Renal pelvis (tissue), 12 donors: ENCODE data around the gene NPC2. TPM values are rescaled to one million over a fixed set of nuclear protein-coding genes. Genes with fewer than 3 reads are reported as not detected.
A peak's percentile ranks its signal among the peaks of the same experiment; 100 is the strongest.
"Not testable (repeated sequence)": the region's sequence is repeated elsewhere in the genome, so short reads cannot be mapped to it uniquely, and the experiment has no call there.

ENCODE experiments used
- DNase-seq: peaks from one replicate; pipeline ENCODE4 v3.0.0-alpha.2; 2013
- long read RNA-seq, 16 experiments: transcript quantifications; one replicate each; lab custom pipeline, GENCODE V29; 2026
- polyA plus RNA-seq, 3 donors: library from polyadenylated mRNA; unstranded; fragments of 120-200 nt; gene quantifications; one replicate each; pipeline ENCODE4 v1.2.1, GENCODE V29; 2013; ENCODE audit not compliant: insufficient read length in 3 of 3

Gene NPC2
- 100 to 1,000 TPM; 311 to 336 (median 311) TPM for polyA plus RNA-seq
- long read RNA-seq, donor 1, transcript NPC2-207 (5 exons, 1,035 nt) = major isoform, 178 of 342 reads
- long read RNA-seq, donor 1, partial matches to known transcripts = 70 of 342 reads
- long read RNA-seq, donor 1, other reads (novel, unspliced or antisense) = 89 of 342 reads
- long read RNA-seq, donor 2, transcript NPC2-207 (5 exons, 1,035 nt) = major isoform, 238 of 268 reads
- long read RNA-seq, donor 2, partial matches to known transcripts = 28 of 268 reads
- long read RNA-seq, donor 2, other reads (novel, unspliced or antisense) = 0 of 268 reads
- long read RNA-seq, donor 3, transcript NPC2-207 (5 exons, 1,035 nt) = major isoform, 175 of 211 reads
- long read RNA-seq, donor 3, partial matches to known transcripts = 35 of 211 reads
- long read RNA-seq, donor 3, other reads (novel, unspliced or antisense) = 0 of 211 reads
- long read RNA-seq, donor 4, transcript NPC2-207 (5 exons, 1,035 nt) = major isoform, 259 of 412 reads
- long read RNA-seq, donor 4, partial matches to known transcripts = 151 of 412 reads
- long read RNA-seq, donor 4, other reads (novel, unspliced or antisense) = 0 of 412 reads
- long read RNA-seq, donor 5, transcript NPC2-207 (5 exons, 1,035 nt) = major isoform, 109 of 115 reads
- long read RNA-seq, donor 5, partial matches to known transcripts = 5 of 115 reads
- long read RNA-seq, donor 5, other reads (novel, unspliced or antisense) = 0 of 115 reads
- long read RNA-seq, donor 6, transcript NPC2-207 (5 exons, 1,035 nt) = major isoform, 142 of 274 reads
- long read RNA-seq, donor 6, partial matches to known transcripts = 46 of 274 reads
- long read RNA-seq, donor 6, other reads (novel, unspliced or antisense) = 82 of 274 reads
- long read RNA-seq, donor 7, transcript NPC2-207 (5 exons, 1,035 nt) = major isoform, 205 of 354 reads
- long read RNA-seq, donor 7, partial matches to known transcripts = 64 of 354 reads
- long read RNA-seq, donor 7, other reads (novel, unspliced or antisense) = 77 of 354 reads
- long read RNA-seq, donor 8, transcript NPC2-207 (5 exons, 1,035 nt) = major isoform, 71 of 73 reads
- long read RNA-seq, donor 8, partial matches to known transcripts = 0 of 73 reads
- long read RNA-seq, donor 8, other reads (novel, unspliced or antisense) = 0 of 73 reads
- long read RNA-seq, donor 9, transcript NPC2-207 (5 exons, 1,035 nt) = major isoform, 235 of 282 reads
- long read RNA-seq, donor 9, partial matches to known transcripts = 39 of 282 reads
- long read RNA-seq, donor 9, other reads (novel, unspliced or antisense) = 5 of 282 reads
- long read RNA-seq, donor 10, transcript NPC2-207 (5 exons, 1,035 nt) = major isoform, 199 of 238 reads
- long read RNA-seq, donor 10, partial matches to known transcripts = 33 of 238 reads
- long read RNA-seq, donor 10, other reads (novel, unspliced or antisense) = 0 of 238 reads
- long read RNA-seq, donor 11, transcript NPC2-207 (5 exons, 1,035 nt) = major isoform, 135 of 217 reads
- long read RNA-seq, donor 11, partial matches to known transcripts = 81 of 217 reads
- long read RNA-seq, donor 11, other reads (novel, unspliced or antisense) = 0 of 217 reads
- long read RNA-seq, donor 12, transcript NPC2-207 (5 exons, 1,035 nt) = major isoform, 228 of 238 reads
- long read RNA-seq, donor 12, partial matches to known transcripts = 5 of 238 reads
- long read RNA-seq, donor 12, other reads (novel, unspliced or antisense) = 0 of 238 reads
- long read RNA-seq, donor 13, transcript NPC2-207 (5 exons, 1,035 nt) = major isoform, 118 of 134 reads
- long read RNA-seq, donor 13, partial matches to known transcripts = 13 of 134 reads
- long read RNA-seq, donor 13, other reads (novel, unspliced or antisense) = 0 of 134 reads
- long read RNA-seq, donor 14 = 0 reads
- long read RNA-seq, donor 15 = 0 reads
- long read RNA-seq, donor 16, transcript NPC2-207 (5 exons, 1,035 nt) = major isoform, 283 of 325 reads
- long read RNA-seq, donor 16, partial matches to known transcripts = 38 of 325 reads
- long read RNA-seq, donor 16, other reads (novel, unspliced or antisense) = 0 of 325 reads

GRCh38 chr14:74492776-74493342 is at the start of gene NPC2:
NPC2 (minus strand) TSS chr14:74493305; CDS start chr14:74493274, 31 bp downstream.
- peak; percentile 48 for DNase-seq

- DNase-seq = no peak
Measured at GRCh38 chr14:74542056-74542685, 49.1 kb upstream of the NPC2 start.

GRCh38 chr14:74541225-74541624 is 48.1 kb upstream of the NPC2 start:
- no peak for DNase-seq

- DNase-seq = no peak
Measured at GRCh38 chr14:74539503-74539902, 46.4 kb upstream of the NPC2 start.

- no peak for DNase-seq
Measured at GRCh38 chr14:74538411-74539391, 45.6 kb upstream of the NPC2 start.

- not testable (repeated sequence) for DNase-seq
Measured at GRCh38 chr14:74536336-74536735, 43.2 kb upstream of the NPC2 start.

- DNase-seq = no peak
Measured at GRCh38 chr14:74535756-74536325, 42.7 kb upstream of the NPC2 start.

- DNase-seq = no peak
Measured at GRCh38 chr14:74533576-74533975, 40.5 kb upstream of the NPC2 start.

GRCh38 chr14:74532246-74532645 is 39.1 kb upstream of the NPC2 start:
- DNase-seq = no peak

GRCh38 chr14:74531467-74531866 is 38.4 kb upstream of the NPC2 start:
- DNase-seq = no peak

- DNase-seq = no peak
Measured at GRCh38 chr14:74531006-74531405, 37.9 kb upstream of the NPC2 start.

GRCh38 chr14:74528886-74529285 is 35.8 kb upstream of the NPC2 start:
- DNase-seq = no peak

- no peak for DNase-seq
Measured at GRCh38 chr14:74528406-74528805, 35.3 kb upstream of the NPC2 start.

- no peak for DNase-seq
Measured at GRCh38 chr14:74527736-74528280, 34.7 kb upstream of the NPC2 start.

GRCh38 chr14:74526854-74527585 is 33.9 kb upstream of the NPC2 start:
- no peak for DNase-seq

- no peak for DNase-seq
Measured at GRCh38 chr14:74525361-74525851, 32.3 kb upstream of the NPC2 start.

GRCh38 chr14:74524812-74525135 is 31.7 kb upstream of the NPC2 start:
- DNase-seq = no peak
